Right lung (tissue), 5 donors: Measurements from ENCODE around the gene ZCCHC24. TPM values are rescaled to one million over a fixed set of nuclear protein-coding genes. Genes with fewer than 3 reads are reported as not detected.

Experiments
- DNase-seq, 2 donors: peaks; one replicate each; pipeline ENCODE4 v3.0.0-alpha.2; 2013
- polyA plus RNA-seq, 5 donors: library from polyadenylated mRNA; unstranded; fragments of 120-200 nt; gene quantifications; one replicate each; pipeline versions ENCODE4 v1.2.1 to v1.2.3, GENCODE V29; 2013; ENCODE audit warnings: inconsistent platforms in 1 of 5, low replicate concordance in 1 of 5; ENCODE audit not compliant: insufficient read length in 5 of 5, insufficient read depth in 1 of 5

The ZCCHC24 gene
- polyA plus RNA-seq, 5 donors, result 29.1 to 43.8 (median 35.2) TPM

- no peak for DNase-seq
Observed at GRCh38 chr10:79433324-79434222, 11.9 kb downstream of the ZCCHC24 start.

GRCh38 chr10:79431891-79432831 lies 13.3 kb downstream of the ZCCHC24 start:
- DNase-seq, result no peak

- DNase-seq, result no peak
Observed at GRCh38 chr10:79431428-79431827, 14.0 kb downstream of the ZCCHC24 start.

DNA sequence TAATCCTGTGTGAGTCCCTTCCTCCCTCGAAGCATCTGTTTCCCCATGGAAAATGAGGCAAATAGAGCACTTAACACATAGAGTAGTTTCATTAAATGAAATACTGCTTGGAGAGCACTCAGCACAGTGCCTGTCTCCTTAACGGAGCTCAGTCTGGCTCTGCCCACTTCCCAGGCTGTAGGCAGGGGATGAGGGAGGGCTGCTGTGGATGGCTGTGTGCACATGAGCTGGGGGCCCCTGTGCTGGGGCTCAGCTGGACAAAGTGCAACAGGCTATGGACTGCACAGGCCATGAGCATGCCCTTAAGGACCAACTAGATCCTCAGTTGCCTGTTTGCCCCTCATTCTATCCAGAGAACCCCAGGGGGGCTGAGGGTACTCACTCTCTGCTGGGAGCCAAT lies 14.5 kb downstream of the ZCCHC24 start:
- DNase-seq, result no peak

- DNase-seq, result no peak
Observed at GRCh38 chr10:79430325-79430905, 15.0 kb downstream of the ZCCHC24 start.

DNA sequence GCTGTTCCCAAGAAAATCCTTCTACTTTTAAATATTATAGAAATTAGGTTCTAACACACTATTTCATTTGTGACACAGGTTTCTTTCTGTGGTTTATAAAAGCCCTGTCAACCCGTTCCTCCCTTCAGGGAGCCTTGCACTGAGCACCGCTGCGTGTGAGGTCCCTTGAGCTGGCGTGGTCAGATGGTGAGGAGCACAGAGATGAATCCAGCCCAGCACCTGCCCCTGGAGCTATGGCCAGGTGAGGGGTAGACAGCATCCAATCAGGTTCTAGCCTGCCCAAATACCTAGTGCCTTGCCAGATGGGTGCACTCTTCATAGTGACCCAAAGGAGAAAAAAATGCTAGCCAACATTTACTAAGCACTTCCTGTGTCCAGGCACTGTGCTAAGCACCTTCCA lies 15.7 kb downstream of the ZCCHC24 start:
- DNase-seq, result no peak

DNA sequence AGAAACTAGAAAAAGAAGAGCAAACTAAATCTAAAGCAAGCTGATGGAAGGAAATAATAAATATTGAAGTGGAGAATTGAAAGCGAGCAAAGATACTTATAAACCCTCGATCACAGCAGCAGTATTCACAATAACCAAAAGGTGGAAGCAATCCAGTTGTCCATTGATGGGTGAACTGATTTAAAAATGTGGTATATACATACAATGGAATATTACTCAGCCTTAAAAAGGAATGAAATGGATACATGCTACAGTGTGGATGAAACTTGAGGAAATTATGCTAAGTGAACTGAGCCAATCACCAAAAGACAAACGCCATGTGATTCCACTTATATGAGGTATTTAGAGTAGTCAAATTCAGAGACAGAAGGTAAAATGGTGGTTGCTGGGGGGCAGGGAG lies 17.5 kb downstream of the ZCCHC24 start:
- no peak for DNase-seq

DNA sequence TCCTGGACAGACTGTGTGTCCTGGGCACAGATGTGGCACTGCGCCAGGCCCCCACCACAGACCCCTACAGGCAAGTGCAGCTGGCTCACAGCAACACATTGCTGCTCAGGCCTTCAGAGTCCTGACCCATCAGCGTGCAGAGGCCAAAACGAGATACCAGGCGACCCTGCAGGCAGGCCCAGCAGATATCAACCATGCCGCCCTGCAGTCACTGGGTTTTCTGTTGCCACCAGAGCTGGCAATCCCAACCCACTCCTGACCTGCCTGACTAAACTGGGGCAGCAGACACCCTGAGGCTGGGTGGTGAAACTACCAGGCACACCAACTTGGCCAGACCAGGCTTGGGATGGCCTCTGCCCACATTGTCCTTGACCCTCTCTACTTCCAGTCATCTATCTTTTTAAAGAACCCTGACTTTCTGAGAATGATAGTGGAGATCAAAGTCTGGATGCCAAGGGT lies 20.3 kb downstream of the ZCCHC24 start:
- no peak for DNase-seq

DNA sequence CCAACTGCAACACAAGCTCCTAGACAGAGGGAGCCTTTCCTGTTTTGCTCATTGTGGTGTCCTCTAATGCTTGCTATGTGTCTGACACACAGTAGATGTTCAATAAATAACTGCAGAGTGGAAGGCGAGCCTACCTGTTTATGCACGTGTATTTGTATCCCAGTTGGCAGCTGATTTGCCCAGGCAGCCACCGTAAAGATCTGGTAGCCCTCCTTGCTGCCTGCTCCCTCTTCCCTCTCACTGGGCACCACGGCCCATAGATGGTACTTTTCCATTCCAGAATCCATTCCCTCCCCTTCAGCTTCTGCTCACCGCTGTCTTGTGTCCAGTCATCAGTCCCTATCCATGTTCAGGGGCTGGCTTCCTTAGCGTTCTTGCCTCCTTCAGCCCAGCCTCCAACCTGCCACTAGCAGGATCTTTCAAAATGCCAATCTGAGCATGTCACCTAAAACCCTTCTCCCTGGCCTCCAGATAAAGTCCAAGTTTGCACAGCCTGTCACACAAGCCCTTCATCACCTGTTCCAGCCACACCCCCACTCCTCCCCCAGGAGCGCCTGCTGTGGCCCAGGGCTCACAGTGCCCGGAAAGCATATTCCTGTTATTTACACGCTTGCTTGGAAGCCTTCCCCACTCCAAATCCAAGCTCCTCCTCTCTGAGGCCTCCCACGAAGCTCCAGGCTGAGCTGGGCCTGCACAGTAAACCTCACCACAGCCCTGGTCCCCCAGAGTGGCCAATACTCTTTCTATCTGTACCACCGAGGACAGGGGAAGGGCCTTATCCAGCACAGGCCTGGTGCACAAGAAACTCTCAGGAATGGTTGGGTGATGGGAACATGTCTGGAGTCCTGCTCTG lies 21.0 kb downstream of the ZCCHC24 start:
- DNase-seq, result peak in 1 of 2 donors; percentile 40

DNA sequence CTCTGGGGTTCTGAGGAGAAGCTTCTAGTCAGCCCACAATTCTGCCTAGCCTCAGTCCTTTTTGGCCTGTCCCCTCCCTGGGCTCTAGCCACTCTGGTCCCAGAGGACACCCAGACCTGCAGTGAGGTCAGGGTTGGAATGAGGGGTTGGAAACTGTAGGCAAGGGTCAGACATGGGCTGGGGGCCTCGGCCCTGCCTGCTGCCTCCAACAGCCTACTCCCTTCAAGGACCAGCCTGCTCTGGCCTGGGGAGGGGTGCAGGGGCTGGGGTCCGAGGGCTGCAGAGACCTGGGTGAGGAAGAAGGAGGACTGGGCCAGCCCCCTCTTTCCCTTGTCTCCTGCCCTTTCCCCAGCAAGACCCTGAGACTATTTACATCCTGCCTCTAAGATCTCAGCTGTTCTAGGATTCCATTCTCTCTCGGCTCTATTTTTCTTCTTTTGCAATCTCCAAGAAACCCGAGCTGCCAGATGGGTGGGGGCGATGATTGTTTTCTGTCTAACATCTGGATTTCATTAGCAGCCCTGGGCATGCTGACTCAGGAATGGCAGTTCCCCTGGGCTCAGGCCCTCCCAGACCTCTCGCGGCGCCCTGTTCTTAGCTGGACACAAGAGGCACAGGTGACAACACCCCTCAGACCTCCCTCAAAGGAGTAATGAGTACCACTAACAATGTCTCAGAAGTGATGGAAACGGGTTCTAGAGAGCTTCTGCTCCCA lies 23.1 kb downstream of the ZCCHC24 start:
- peak; percentile 76 to 82 for DNase-seq

DNA sequence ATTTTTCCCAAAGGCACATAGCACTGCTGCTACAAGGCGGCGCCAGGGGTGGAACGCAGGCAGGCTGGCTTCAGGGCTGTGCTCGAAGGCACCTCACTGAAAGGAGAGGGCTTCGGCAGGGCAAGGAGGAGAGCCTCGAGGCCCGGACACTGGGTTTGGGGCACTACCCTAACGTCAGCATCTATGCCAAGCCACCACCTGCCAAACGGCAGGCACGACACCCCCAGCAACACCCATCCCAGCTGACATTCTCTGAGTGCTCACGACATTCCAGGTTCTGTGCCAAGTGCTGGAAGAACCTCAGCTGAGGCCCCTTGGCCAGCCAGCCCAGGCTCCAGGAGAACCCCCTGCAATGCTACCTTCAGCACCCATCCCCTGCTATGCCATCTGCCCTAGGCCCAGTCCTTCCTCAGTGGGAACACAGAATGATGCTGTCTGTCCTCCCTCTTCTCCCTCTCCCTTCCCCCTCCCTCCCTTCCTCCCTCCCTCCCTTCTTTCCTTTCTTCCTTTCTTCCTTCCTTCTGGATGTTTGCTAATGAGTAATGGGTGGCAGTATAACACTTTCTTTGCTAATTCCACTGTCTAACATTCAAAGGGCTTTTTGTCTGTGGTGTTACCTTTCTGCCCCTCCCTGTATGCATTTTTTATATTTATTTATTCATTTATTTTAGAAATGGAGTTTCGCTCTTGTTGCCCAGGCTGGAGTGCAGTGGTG lies 24.3 kb downstream of the ZCCHC24 start:
- no peak for DNase-seq

- no peak for DNase-seq
Observed at GRCh38 chr10:79418886-79419595, 26.4 kb downstream of the ZCCHC24 start.

DNA sequence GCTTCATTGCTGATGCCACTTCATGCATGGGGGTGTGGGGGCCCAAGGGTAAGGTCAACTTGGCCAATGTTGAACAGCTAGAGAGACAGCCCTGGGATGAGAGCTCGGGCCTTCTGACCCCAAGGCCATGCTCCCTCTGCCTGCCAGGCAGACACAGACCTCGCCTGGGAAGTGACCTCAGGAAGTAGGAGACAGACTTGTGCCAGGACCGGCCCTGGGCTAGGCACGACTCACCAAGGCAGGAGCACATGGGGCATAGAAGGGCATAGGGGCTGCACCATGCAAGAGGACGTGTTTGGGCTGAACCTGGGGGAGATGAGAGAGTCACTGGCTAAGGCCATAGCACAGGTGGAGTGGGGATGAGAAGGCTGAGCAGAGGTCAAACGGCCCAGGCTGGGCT lies 27.1 kb downstream of the ZCCHC24 start:
- no peak for DNase-seq

DNA sequence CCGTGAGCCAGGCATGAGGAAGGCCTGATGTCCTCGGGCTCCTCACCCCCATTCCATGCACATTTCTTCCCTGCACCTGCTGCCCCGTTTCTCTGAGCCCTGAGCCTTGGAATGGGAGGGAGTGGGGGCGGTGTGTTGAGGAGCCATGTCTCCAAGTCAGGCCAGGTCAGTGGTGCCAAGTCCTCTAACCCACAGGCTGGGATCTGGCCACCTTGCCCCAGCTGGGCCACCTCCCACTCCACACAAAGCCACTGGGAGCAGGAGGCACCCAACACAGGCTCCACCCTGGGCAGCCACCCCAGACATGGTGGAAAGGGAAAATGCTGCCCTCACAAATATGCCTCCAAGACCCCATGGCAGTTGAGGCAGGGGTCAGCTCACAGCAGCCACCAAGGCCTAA lies 27.7 kb downstream of the ZCCHC24 start:
- no peak for DNase-seq

GRCh38 chr10:79417266-79417665 lies 28.2 kb downstream of the ZCCHC24 start:
- no peak for DNase-seq

GRCh38 chr10:79416578-79417255 lies 28.7 kb downstream of the ZCCHC24 start:
- DNase-seq, result no peak

DNA sequence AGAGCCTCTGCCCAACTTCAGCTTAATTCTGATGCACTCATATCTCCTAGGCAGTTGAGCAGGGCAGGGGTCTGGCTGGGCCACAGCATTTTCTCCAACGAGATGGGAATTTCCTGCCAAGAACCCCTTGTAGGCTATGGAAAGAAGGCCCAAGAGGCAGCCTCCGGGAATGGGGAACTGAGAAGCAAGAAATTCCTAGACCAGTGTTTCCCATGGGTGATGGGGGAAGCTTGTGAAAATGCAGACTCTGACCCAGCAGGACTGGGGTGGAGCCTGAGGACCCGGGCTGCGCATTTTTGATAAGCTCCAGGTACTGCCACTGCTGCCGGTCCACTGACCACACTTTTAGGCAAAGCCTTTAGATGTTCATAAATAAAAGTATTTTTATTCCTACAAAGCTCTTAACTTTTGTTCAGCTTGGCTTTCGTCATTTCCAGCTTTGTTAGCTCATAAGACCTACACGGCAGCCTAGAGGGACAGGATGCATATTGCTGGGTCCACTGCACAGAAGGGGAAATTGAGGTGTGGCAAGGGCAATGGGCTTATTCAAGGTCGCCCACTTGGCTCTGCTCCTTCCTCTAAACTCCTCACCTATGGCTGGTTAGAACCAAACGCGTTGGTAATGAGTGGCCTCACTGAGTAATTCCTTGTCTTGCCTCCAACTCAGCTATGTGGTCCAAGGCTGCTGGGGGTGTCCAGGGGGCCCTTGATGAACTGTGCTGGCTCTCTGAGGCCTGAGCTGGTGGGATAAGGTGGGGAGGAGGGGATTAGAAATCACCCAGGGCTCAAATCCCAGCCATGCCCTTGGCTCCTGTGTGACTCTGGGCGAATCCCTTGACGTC lies 29.5 kb downstream of the ZCCHC24 start:
- no peak for DNase-seq

DNA sequence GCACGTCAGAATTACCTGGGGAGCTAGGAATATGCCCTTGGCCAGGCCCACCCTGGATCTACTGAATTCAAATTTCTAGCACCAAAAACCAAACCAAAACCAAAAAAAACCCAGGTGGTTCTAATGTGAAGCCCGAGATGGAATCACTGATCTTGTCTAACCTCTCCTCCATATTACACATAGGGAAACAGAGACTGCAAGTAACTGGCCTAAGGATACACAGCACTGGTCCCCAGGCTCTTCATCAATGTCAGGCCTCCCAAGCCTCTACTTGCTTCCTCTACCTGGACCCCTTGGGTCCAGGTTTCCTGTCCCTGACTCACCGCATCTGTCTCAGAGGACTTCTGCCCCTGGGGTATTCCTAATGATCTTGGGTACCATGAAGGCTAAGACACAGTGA lies 30.7 kb downstream of the ZCCHC24 start:
- DNase-seq, result no peak
